ENCODE results near the gene ADAMTS12. TPM values are rescaled to one million over a fixed set of nuclear protein-coding genes. Genes with fewer than 3 reads are reported as not detected.

The ADAMTS12 gene
- polyA plus RNA-seq, 1 of the 3 experiments (the other 2 are of a cell fraction): 2.5 TPM

- POLR2A ChIA-PET: no interaction called here
- H3K9me2 ChIP-seq: no peaks in the 10 kb centered on the region
- no peaks in the 10 kb centered on the region for H3K36me3 ChIP-seq (replicated peaks in 1 of 2; ENCODE audit: control insufficient read depth in 1 of 2, insufficient read depth in 2 of 2, low read length in 1 of 2)
- H3K4me3 ChIP-seq (ENCODE audit: low read depth in 2 of 2, low read length in 1 of 2): no peak overlapping the region
- H3K4me1 ChIP-seq (ENCODE audit: control insufficient read depth in 1 of 2, insufficient read depth in 2 of 2, low read depth in 1 of 2, low read length in 1 of 2): no peaks in the 10 kb centered on the region
- H4K20me1 ChIP-seq (ENCODE audit: insufficient read depth): no peaks in the 10 kb centered on the region
- no peaks in the 10 kb centered on the region for H3K27me3 ChIP-seq (ENCODE audit: insufficient read depth)
- CTCF ChIA-PET: no interaction called here
- no peak overlapping the region for H3K27ac ChIP-seq (ENCODE audit: low read depth in 2 of 2, low read length in 1 of 2)
- no peak overlapping the region for H3K4me2 ChIP-seq
- 38% methylated on average over 1 of the region's 1 CpG for WGBS (ENCODE audit: low lambda C conversion rate)
- no peak overlapping the region for H3K9ac ChIP-seq
- H3K9me3 ChIP-seq: no peaks in the 10 kb centered on the region
- no peak for TF ChIP-seq FOXJ3 (CRISPR knock-in tag; IDR thresholded peaks at IDR 0.05)
- no peak for TF ChIP-seq ZBTB33 (IDR thresholded peaks at IDR 0.05; ENCODE audit: borderline replicate concordance, low read depth)
- TF ChIP-seq FOSL2 (IDR thresholded peaks at IDR 0.05; ENCODE audit: borderline replicate concordance, low read depth): no peak
- no peak for TF ChIP-seq NFIC (IDR thresholded peaks at IDR 0.05; ENCODE audit: borderline replicate concordance)
- no peak for TF ChIP-seq USF2 (IDR thresholded peaks at IDR 0.05; ENCODE audit: borderline replicate concordance, low read depth, low read length)
- TF ChIP-seq TAF1 (IDR thresholded peaks at IDR 0.05; ENCODE audit: borderline replicate concordance, low read depth, low read length): no peak
- TF ChIP-seq NRF1 (IDR thresholded peaks at IDR 0.05; ENCODE audit: low read depth, low read length): no peak
- TF ChIP-seq RAD21 (IDR thresholded peaks at IDR 0.05; ENCODE audit: low read length): no peak
- no peak for TF ChIP-seq SIN3A (IDR thresholded peaks at IDR 0.05; ENCODE audit: borderline replicate concordance, low read depth, low read length)
- TF ChIP-seq EP300 (IDR thresholded peaks at IDR 0.05; ENCODE audit: borderline replicate concordance in 1 of 2, low read depth in 1 of 2, low read length in 1 of 2): no peak
- TF ChIP-seq CHD2 (IDR thresholded peaks at IDR 0.05; ENCODE audit: low read length, partially characterized antibody): no peak
- no peak for TF ChIP-seq TCF12 (IDR thresholded peaks at IDR 0.05)
- no peak for TF ChIP-seq USF1 (IDR thresholded peaks at IDR 0.05; ENCODE audit: borderline replicate concordance, low read depth)
- no peaks in the 10 kb centered on the region for H3F3A ChIP-seq (replicated peaks; ENCODE audit: insufficient read depth)
- DNase-seq: no peak
- H3K79me2 ChIP-seq (ENCODE audit: insufficient read depth): no peaks in the 10 kb centered on the region
- H2AFZ ChIP-seq (ENCODE audit: low read depth): no peak overlapping the region
Observed at GRCh38 chr5:33816791-33817190, 75.0 kb downstream of the ADAMTS12 start.

- H3K79me2 ChIP-seq (ENCODE audit: insufficient read depth): no peaks in the 10 kb centered on the region
- CTCF ChIA-PET: interaction anchor here (1.0 kb wide), 1 partner anchor 17 kb away, joined by 3 read pairs; no protein-coding TSS in a partner anchor
- no peak overlapping the region for H3K9ac ChIP-seq
- H3K27me3 ChIP-seq (ENCODE audit: insufficient read depth): no peaks in the 10 kb centered on the region
- H3K27ac ChIP-seq (ENCODE audit: low read depth in 2 of 2, low read length in 1 of 2): no peak overlapping the region
- no peaks in the 10 kb centered on the region for H3K9me3 ChIP-seq
- no peaks in the 10 kb centered on the region for H3F3A ChIP-seq (replicated peaks; ENCODE audit: insufficient read depth)
- H3K36me3 ChIP-seq (replicated peaks in 1 of 2; ENCODE audit: control insufficient read depth in 1 of 2, insufficient read depth in 2 of 2, low read length in 1 of 2): no peaks in the 10 kb centered on the region
- 41% methylated on average over 4 of the region's 4 CpGs for WGBS (ENCODE audit: low lambda C conversion rate)
- H4K20me1 ChIP-seq (ENCODE audit: insufficient read depth): no peaks in the 10 kb centered on the region
- peaks cover 0 to 6% of the 10 kb centered on the region in 2 experiments; a peak in 1 of 4 replicates for H3K4me1 ChIP-seq (ENCODE audit: control insufficient read depth in 1 of 2, insufficient read depth in 2 of 2, low read depth in 1 of 2, low read length in 1 of 2)
- TF ChIP-seq EP300 (IDR thresholded peaks at IDR 0.05; ENCODE audit: borderline replicate concordance in 1 of 2, low read depth in 1 of 2, low read length in 1 of 2) (no peak), RAD21 (IDR thresholded peaks at IDR 0.05; ENCODE audit: low read length) (no peak), PBX3 (IDR thresholded peaks at IDR 0.05) (no peak), FOSL2 (IDR thresholded peaks at IDR 0.05; ENCODE audit: borderline replicate concordance, low read depth) (no peak), MAX (IDR thresholded peaks at IDR 0.05; ENCODE audit: low read depth) (no peak), NRF1 (IDR thresholded peaks at IDR 0.05; ENCODE audit: low read depth, low read length) (no peak), GABPA (IDR thresholded peaks at IDR 0.05; ENCODE audit: low read depth) (no peak), CHD2 (IDR thresholded peaks at IDR 0.05; ENCODE audit: low read length, partially characterized antibody) (no peak), SMC3 (IDR thresholded peaks at IDR 0.05; ENCODE audit: low read depth, low read length) (no peak), GATA2 (CRISPR knock-in tag; IDR thresholded peaks at IDR 0.05) (no peak)
- POLR2A ChIA-PET: no interaction called here
- no peak overlapping the region for H2AFZ ChIP-seq (ENCODE audit: low read depth)
- DNase-seq: no peak
- no peak overlapping the region for H3K4me2 ChIP-seq
- H3K9me2 ChIP-seq: no peaks in the 10 kb centered on the region
- no peak overlapping the region for H3K4me3 ChIP-seq (ENCODE audit: low read depth in 2 of 2, low read length in 1 of 2)
Observed at GRCh38 chr5:33812746-33813145, 79.0 kb downstream of the ADAMTS12 start.

Data from SK-N-SH (cell line).